ENCODE results near the gene SKP1. TPM values are rescaled to one million over a fixed set of nuclear protein-coding genes. Genes with fewer than 3 reads are reported as not detected.

SKP1 gene
- total RNA-seq, 1 experiment from 2014 or later: 348 TPM

DNA sequence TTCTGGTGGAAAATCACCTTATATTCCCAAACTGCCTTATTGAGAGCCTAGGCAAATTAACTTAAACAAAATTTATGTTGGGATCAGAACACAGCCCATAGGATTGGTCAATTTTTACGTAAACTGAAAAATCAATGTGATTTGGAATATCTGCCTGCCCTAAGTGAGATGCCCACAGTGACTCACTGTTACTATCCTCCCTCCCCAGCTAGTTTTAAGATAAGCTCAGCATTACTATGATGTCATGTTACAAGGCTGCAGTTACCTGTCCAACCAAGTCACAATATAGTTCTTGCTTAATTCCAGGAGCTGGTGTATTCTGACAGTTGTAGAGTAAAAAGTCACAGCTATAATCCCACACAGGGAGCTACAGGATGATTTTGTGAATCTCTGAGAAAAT, 23.1 kb downstream of the SKP1 start:
- no peak overlapping the region for H3T11ph ChIP-seq (ENCODE audit: low read length)
- no peaks in the 10 kb centered on the region for H3K79me2 ChIP-seq (ENCODE audit: insufficient read depth, low read length)
- H3K4me1 Mint-ChIP-seq: no peaks in the 10 kb centered on the region
- no peaks in the 10 kb centered on the region for H3K27me3 ChIP-seq (ENCODE audit: insufficient read depth, low read length)
- H3K79me1 ChIP-seq (ENCODE audit: insufficient read depth, low read depth, low read length, poor library complexity, severe bottlenecking): no peaks in the 10 kb centered on the region
- peaks cover 31 to 81% (median 73%) of the 10 kb centered on the region in 3 experiments for H3K36me3 Mint-ChIP-seq (ENCODE audit: insufficient read depth in 1 of 3, low read depth in 3 of 3)
- TF ChIP-seq, protein P1, sequence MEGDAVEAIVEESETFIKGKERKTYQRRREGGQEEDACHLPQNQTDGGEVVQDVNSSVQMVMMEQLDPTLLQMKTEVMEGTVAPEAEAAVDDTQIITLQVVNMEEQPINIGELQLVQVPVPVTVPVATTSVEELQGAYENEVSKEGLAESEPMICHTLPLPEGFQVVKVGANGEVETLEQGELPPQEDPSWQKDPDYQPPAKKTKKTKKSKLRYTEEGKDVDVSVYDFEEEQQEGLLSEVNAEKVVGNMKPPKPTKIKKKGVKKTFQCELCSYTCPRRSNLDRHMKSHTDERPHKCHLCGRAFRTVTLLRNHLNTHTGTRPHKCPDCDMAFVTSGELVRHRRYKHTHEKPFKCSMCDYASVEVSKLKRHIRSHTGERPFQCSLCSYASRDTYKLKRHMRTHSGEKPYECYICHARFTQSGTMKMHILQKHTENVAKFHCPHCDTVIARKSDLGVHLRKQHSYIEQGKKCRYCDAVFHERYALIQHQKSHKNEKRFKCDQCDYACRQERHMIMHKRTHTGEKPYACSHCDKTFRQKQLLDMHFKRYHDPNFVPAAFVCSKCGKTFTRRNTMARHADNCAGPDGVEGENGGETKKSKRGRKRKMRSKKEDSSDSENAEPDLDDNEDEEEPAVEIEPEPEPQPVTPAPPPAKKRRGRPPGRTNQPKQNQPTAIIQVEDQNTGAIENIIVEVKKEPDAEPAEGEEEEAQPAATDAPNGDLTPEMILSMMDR (conservative IDR thresholded peaks at IDR 0.05): no peak
- no peak overlapping the region for H3K9ac ChIP-seq (ENCODE audit: extremely low read depth, insufficient read length, low read length)
- H2BK20ac ChIP-seq (ENCODE audit: low read depth, low read length, poor library complexity, severe bottlenecking): no peak overlapping the region
- no peak for DNase-seq
- H3K9me3 ChIP-seq (ENCODE audit: control insufficient read depth, low read depth, low read length): no peaks in the 10 kb centered on the region
- no peaks in the 10 kb centered on the region for H4K20me1 ChIP-seq (ENCODE audit: control insufficient read depth, insufficient read depth, insufficient read length)
- H2BK12ac ChIP-seq (ENCODE audit: insufficient read length, low read depth, low read length): no peak overlapping the region
- H3K9me3 Mint-ChIP-seq: no peaks in the 10 kb centered on the region
- H3K4me1 ChIP-seq (ENCODE audit: insufficient read depth, low read length): no peaks in the 10 kb centered on the region
- H4K5ac ChIP-seq (ENCODE audit: insufficient read length, low read depth, low read length): no peak overlapping the region
- no peak overlapping the region for H2AK5ac ChIP-seq (ENCODE audit: insufficient read length, low read length)
- H2BK15ac ChIP-seq (ENCODE audit: low read depth, low read length): no peak overlapping the region
- H4K8ac ChIP-seq (replicated peaks; ENCODE audit: insufficient read length, low read depth, low read length): no peak overlapping the region
- H2AFZ ChIP-seq (ENCODE audit: low read length): no peak overlapping the region
- no peaks in the 10 kb centered on the region for H3K27me3 Mint-ChIP-seq (ENCODE audit: low read depth)
- H2BK120ac ChIP-seq (ENCODE audit: low read depth, low read length, poor library complexity, severe bottlenecking): no peak overlapping the region
- H3K23ac ChIP-seq (ENCODE audit: insufficient read length, low read depth, low read length): no peak overlapping the region
- no peak overlapping the region for H3K27ac Mint-ChIP-seq
- H3K18ac ChIP-seq (ENCODE audit: insufficient read length, low read depth, low read length): no peak overlapping the region
- no peak overlapping the region for H4K91ac ChIP-seq (ENCODE audit: insufficient read length, low read depth, low read length)
- no peak overlapping the region for H3K14ac ChIP-seq (ENCODE audit: insufficient read depth, low read length)
- no peak overlapping the region for H3K4me2 ChIP-seq (ENCODE audit: insufficient read depth, insufficient read length, low read length)
- no peak overlapping the region for H3K56ac ChIP-seq (ENCODE audit: insufficient read length, low read depth, low read length)
- no peak overlapping the region for H3K4ac ChIP-seq (ENCODE audit: low read depth, low read length)
- no peaks in the 10 kb centered on the region for H3K23me2 ChIP-seq (ENCODE audit: insufficient read length, low read depth, low read length, poor library complexity, severe bottlenecking)
- no peak overlapping the region for H2BK5ac ChIP-seq (ENCODE audit: insufficient read length, low read length)
- no peak overlapping the region for H3K4me3 Mint-ChIP-seq
- no peak overlapping the region for H3K27ac ChIP-seq (ENCODE audit: insufficient read length, low read depth, low read length)
- WGBS (ENCODE audit: extremely low coverage, insufficient read length, low lambda C conversion rate): no CpG with 5 or more reads among the region's 1 CpG
